Thoracic aorta (tissue), 2 donors: Measurements from ENCODE around the gene KRTAP4-3. TPM values are rescaled to one million over a fixed set of nuclear protein-coding genes. Genes with fewer than 3 reads are reported as not detected.
"Not testable (repeated sequence)": the region's sequence is repeated elsewhere in the genome, so short reads cannot be mapped to it uniquely, and the experiment has no call there.

Experiments
- ATAC-seq: fragments of 150-250 bp; one replicate; pipeline ENCODE4 v1.8.0; 2017; ENCODE audit warnings: low read depth; ENCODE audit not compliant: insufficient number of reproducible peaks, low FRiP score
- DNase-seq: peaks from one replicate; pipeline ENCODE4 v3.0.0-alpha.2; 2020; ENCODE audit warnings: low spot score
- H3K27ac ChIP-seq, 2 donors: fragments of 200-600 bp; sonication (generic); 1 replicate in 1 of 2; 2 replicates in 1 of 2; pipeline ENCODE4 v1.5.1; 2016; ENCODE audit warnings: mild to moderate bottlenecking in 2 of 2, moderate library complexity in 2 of 2
- H3K27me3 ChIP-seq: fragments of 200-600 bp; sonication (generic); replicated peaks from 2 replicates; pipeline ENCODE4 v1.6.0; 2016; ENCODE audit warnings: mild to moderate bottlenecking; ENCODE audit not compliant: insufficient read depth
- H3K36me3 ChIP-seq: fragments of 200-600 bp; sonication (generic); one replicate; pipeline ENCODE4 v1.5.1; 2016
- H3K4me1 ChIP-seq, 2 donors: fragments of 200-600 bp; sonication (generic); 1 replicate in 1 of 2; 2 replicates in 1 of 2; pipeline versions ENCODE4 v1.5.1 to v1.6.0; 2016; ENCODE audit warnings: low read depth in 2 of 2, mild to moderate bottlenecking in 1 of 2; ENCODE audit not compliant: control insufficient read depth in 1 of 2
- H3K4me3 ChIP-seq: fragments of 200-600 bp; sonication (generic); 2 replicates; pipeline ENCODE4 v1.5.1; 2016; ENCODE audit warnings: mild to moderate bottlenecking
- H3K9me3 ChIP-seq: fragments of 200-600 bp; sonication (generic); 2 replicates; pipeline ENCODE4 v1.5.1; 2016
- CTCF ChIP-seq: fragments of 200-600 bp; sonication (generic); IDR thresholded peaks from one replicate; pipeline ENCODE4 v1.5.1; 2019; ENCODE audit warnings: antibody characterized with exemption
- total RNA-seq, 2 donors: library from RNA; depleted of rRNA; stranded (reverse); fragments of >200 nt; gene quantifications; one replicate each; pipeline versions ENCODE4 v1.1.0 to v1.2.3, GENCODE V29; 2016

The KRTAP4-3 gene
- total RNA-seq, 2 donors from 2014 or later: not detected

GRCh38 chr17:41167561-41167960, 460 bp downstream of the KRTAP4-3 start:
- no peak overlapping the region for H3K4me3 ChIP-seq
- no peak overlapping the region for H3K27ac ChIP-seq
- no peaks in the 10 kb centered on the region for H3K27me3 ChIP-seq
- H3K36me3 ChIP-seq: no peaks in the 10 kb centered on the region
- H3K4me1 ChIP-seq: no peaks in the 10 kb centered on the region
- TF ChIP-seq CTCF: no peak
- no peaks in the 10 kb centered on the region for H3K9me3 ChIP-seq
- DNase-seq: no peak
- no peak for ATAC-seq

- no peak overlapping the region for H3K4me3 ChIP-seq
- no peaks in the 10 kb centered on the region for H3K36me3 ChIP-seq
- no peaks in the 10 kb centered on the region for H3K27me3 ChIP-seq
- DNase-seq: no peak
- no peak overlapping the region for H3K27ac ChIP-seq
- H3K4me1 ChIP-seq: no peaks in the 10 kb centered on the region
- no peak for ATAC-seq
- no peaks in the 10 kb centered on the region for H3K9me3 ChIP-seq
- TF ChIP-seq CTCF: no peak
Observed at GRCh38 chr17:41163828-41164227, 4.2 kb downstream of the KRTAP4-3 start.

- TF ChIP-seq CTCF: no peak
- no peak for DNase-seq
- Histone ChIP-seq H3K4me3 (no peak within 1 kb of the TSS), H3K36me3 (no peaks in the 10 kb centered on the region), H3K27me3 (no peaks in the 10 kb centered on the region), H3K9me3 (no peaks in the 10 kb centered on the region), H3K27ac (no peak within 1 kb of the TSS), H3K4me1 (no peaks in the 10 kb centered on the region)
- ATAC-seq: no peak
Observed at GRCh38 chr17:41160648-41161047, 7.4 kb downstream of the KRTAP4-3 start, which contains the start of gene KRTAP4-4. Gene KRTAP4-4, minus strand, starts transcription at chr17:41160748. Its CDS starts 57 bp downstream, at chr17:41160691.

- not testable (repeated sequence) for ATAC-seq, H3K36me3 ChIP-seq, H3K27ac ChIP-seq, DNase-seq, H3K27me3 ChIP-seq, H3K9me3 ChIP-seq, H3K4me3 ChIP-seq, H3K4me1 ChIP-seq
Observed at GRCh38 chr17:41160190-41160589, 7.8 kb downstream of the KRTAP4-3 start.

GRCh38 chr17:41153856-41154255, 14.2 kb downstream of the KRTAP4-3 start:
- H3K27me3 ChIP-seq: no peaks in the 10 kb centered on the region
- no peaks in the 10 kb centered on the region for H3K36me3 ChIP-seq
- H3K4me3 ChIP-seq: no peak overlapping the region
- DNase-seq: no peak
- no peaks in the 10 kb centered on the region for H3K9me3 ChIP-seq
- no peak for ATAC-seq
- TF ChIP-seq CTCF: no peak
- no peaks in the 10 kb centered on the region for H3K4me1 ChIP-seq
- H3K27ac ChIP-seq: no peak overlapping the region

GRCh38 chr17:41151525-41151924, 16.5 kb downstream of the KRTAP4-3 start:
- H3K27ac ChIP-seq: no peak overlapping the region
- no peaks in the 10 kb centered on the region for H3K27me3 ChIP-seq
- no peak for TF ChIP-seq CTCF
- no peaks in the 10 kb centered on the region for H3K4me1 ChIP-seq
- no peak overlapping the region for H3K4me3 ChIP-seq
- no peaks in the 10 kb centered on the region for H3K36me3 ChIP-seq
- no peak for ATAC-seq
- no peak for DNase-seq
- H3K9me3 ChIP-seq: no peaks in the 10 kb centered on the region
